ENCODE data around the gene METAP1D.
"Not testable (repeated sequence)": the region's sequence is repeated elsewhere in the genome, so short reads cannot be mapped to it uniquely, and the experiment has no call there.

Gene METAP1D

DNA sequence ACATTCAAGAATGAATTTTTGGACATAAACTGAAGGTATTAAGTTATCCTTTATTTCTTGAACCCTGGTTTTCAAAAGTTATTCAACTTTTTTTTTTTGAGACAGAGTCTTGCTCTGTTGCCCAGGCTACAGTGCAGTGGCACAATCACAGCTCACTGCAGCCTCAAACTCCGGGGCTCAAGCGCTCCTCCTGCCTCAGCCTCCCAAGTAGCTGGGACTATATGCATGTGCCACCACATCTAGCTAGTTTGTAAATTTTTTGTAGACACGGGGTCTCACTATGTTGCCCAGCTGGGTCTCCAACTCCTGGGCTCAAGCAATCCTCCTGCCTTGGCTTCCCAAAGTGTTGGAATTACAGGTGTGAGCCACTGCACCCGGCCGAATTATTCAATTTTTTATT, 2.7 kb upstream of the METAP1D start:
- DNase-seq (ENCODE audit: low read depth): not testable (repeated sequence)

DNA sequence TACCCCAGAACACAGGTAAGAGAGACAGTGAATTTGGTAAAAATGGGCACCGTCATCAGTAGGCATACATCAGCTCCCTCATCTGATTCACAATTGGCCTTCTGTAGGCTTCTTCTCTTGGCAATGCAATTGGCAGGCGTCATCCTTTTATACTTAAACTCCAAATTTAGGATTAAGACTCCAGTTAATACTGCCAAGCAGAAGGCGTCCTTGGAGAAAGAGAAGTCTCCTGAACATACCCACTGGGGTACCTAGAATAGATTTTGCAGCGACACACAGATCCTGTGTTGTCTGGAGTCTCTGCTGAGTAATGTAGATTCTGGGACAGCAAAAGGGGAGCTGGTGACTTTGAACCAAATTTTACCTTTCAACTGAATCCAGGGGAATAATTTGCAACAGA, 592 bp upstream of the METAP1D start:
- DNase-seq (ENCODE audit: low read depth): no peak

GRCh38 chr2:172000696-172001361, 1.1 kb downstream of the METAP1D start:
- DNase-seq (ENCODE audit: low read depth): no peak

DNA sequence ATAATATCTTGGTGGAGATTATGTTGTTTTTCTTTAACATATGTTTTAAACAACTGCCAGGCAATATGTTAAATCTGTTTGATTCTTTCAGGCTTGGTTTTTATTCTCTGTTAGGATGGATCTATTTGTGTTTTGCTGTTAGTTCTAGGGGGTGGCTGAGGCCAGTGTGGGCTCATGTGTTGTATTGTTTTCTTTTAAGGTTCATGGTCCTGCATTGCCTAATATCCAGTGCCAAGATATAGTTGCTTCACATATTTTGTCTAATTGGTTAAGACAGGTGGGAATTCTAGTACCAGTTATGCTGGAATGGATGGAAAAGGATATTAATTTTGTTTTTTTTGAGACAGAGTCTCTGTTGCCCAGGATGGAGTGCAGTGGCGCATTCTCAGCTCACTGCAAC, 7.6 kb downstream of the METAP1D start:
- DNase-seq (ENCODE audit: low read depth): no peak

GRCh38 chr2:172009823-172010222, 10.1 kb downstream of the METAP1D start:
- DNase-seq (ENCODE audit: low read depth): no peak

- no peak for DNase-seq (ENCODE audit: low read depth)
These were observed 12.2 kb downstream of the METAP1D start for GRCh38 chr2:172011812-172012575.

DNA sequence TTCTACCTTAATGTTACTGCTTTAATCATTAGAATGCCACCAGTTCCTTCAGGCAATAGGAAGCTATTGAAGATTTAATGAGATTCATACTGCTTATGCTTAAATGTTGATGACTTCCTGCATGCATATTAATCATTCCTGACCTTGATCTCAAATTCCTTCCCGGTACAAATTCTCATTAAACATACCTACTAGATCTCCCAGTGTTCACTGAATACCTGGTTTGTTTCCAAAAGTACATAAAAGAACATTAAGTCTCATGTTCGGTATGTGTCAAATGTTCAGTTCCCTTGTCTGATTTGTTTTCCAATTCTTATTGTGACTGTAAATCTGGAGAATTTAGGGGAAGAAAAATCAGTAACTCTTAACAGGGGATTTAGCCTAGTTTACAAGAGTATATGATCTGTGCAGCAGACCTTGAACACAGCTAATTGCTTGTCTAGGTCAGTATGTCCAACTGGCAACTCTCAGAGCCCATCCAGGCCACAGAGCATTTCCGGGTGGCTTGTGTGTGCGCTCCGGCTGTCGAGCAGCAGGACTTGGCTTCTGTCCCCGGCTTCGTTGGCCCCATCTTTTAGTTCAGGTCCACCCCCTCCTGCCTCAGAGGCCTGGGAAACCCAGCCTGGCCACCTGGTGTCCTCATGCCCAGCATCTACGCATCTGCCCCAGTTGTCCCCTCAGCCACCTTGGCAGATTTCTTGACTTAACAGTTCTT, 13.1 kb downstream of the METAP1D start:
- no peak for DNase-seq (ENCODE audit: low read depth)

GRCh38 chr2:172013396-172013795, 13.6 kb downstream of the METAP1D start:
- no peak for DNase-seq (ENCODE audit: low read depth)

GRCh38 chr2:172021074-172021931, 21.6 kb downstream of the METAP1D start:
- no peak for DNase-seq (ENCODE audit: low read depth)

DNA sequence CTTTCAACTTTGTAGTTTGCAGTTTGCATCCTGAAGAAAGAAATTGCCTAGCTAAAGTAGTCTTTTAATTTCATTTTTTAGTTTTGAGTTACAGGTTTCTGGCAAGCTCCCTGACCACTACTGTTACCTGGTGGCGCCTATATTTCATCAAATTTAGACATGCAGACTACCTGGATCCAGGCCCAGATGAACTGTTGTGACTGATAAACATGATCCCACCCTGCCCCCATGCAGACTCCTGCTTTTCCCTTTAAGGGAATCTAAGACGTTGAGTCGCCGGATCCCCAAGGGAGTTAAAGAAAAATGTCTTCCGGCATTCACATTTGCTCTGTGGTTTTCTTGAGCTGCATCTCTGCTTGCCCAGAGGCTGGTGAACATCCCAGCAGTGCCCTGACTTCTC, 22.2 kb downstream of the METAP1D start:
- no peak for DNase-seq (ENCODE audit: low read depth)

DNA sequence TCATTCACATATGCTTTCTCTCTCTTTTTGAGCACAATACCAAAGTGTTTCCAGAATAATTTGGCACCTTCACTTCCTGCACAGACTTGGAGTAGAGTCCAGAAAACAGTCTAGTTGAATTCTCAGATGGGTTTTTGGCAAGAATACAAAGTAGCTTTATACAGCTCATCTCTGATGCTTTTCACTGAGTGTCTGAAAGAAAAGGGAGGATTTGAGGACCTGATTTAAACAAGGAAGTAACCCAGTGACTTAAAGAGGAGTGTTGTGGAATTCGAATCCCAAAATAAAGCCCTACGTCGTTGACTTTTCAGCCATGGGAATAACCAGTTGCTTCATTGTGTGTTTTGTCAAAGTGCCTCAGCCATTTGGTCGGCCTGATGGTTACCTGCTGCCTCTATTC, 31.8 kb downstream of the METAP1D start:
- DNase-seq (ENCODE audit: low read depth): no peak

- no peak for DNase-seq (ENCODE audit: low read depth)
These were observed 38.4 kb downstream of the METAP1D start for GRCh38 chr2:172038121-172038520.

- DNase-seq (ENCODE audit: low read depth): no peak
These were observed 38.9 kb downstream of the METAP1D start for GRCh38 chr2:172038604-172039003.

DNA sequence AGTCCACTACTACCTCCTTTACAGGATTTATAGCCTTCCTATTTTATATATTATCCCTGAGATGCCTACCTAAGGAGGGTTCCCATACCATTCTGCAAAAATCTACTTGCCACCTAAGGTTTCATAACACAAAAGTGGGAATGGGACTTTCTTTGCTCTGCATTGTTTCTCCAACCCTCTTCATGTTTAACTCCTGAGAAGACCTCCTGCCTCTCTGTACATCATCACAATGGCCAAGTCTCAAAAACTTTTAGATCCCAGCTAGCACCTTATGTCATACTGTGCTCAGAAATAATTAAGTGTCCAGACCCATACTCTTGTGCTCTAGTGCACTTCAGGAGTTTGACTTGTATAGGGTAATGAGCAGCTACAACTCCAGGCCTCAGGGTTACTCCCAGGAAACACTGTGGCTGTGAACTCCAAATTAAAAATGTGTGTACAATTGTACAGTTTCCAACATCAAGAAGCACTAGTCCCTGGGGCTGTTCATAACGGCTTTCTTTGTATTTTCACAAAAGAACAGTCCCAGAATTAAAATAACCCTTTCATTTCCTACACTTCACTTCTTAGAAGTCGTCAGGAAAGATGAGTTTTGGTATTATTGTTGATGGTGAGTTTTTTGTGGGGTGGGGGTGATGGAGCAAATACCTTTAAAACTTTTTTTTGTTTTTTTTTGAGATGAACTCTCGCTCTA, 39.4 kb downstream of the METAP1D start:
- DNase-seq (ENCODE audit: low read depth): no peak

GRCh38 chr2:172040311-172040710, 40.6 kb downstream of the METAP1D start:
- no peak for DNase-seq (ENCODE audit: low read depth)

DNA sequence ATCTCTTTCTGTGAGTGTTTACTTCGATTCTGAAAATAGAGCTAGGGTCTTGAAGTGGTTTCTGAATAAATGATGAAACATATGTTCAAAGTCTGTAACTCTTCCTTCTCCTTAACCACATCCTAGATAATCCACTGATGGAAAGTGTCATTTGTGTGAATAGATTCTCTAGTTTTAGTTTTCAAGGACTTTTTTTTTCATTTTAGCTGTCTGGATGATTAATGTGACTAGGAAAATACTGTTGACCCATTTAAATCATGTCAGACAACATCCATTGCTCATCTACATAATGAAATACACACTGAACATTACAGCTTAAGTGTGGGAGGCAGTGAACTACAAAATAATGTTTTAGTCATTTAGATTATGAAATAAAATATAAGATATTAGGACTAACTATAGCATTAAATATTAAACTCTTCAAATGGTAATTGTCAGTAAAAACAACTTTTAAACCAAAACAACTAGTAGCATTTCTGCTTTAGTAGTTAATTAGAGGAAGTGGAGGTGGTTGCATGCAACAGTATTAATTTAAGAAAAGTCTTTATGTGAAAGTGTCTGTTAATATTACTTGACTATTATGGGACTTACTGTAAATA, 46.4 kb downstream of the METAP1D start:
- DNase-seq (ENCODE audit: low read depth): no peak

- DNase-seq (ENCODE audit: low read depth): no peak
These were observed 47.3 kb downstream of the METAP1D start for GRCh38 chr2:172046866-172047565.

DNA sequence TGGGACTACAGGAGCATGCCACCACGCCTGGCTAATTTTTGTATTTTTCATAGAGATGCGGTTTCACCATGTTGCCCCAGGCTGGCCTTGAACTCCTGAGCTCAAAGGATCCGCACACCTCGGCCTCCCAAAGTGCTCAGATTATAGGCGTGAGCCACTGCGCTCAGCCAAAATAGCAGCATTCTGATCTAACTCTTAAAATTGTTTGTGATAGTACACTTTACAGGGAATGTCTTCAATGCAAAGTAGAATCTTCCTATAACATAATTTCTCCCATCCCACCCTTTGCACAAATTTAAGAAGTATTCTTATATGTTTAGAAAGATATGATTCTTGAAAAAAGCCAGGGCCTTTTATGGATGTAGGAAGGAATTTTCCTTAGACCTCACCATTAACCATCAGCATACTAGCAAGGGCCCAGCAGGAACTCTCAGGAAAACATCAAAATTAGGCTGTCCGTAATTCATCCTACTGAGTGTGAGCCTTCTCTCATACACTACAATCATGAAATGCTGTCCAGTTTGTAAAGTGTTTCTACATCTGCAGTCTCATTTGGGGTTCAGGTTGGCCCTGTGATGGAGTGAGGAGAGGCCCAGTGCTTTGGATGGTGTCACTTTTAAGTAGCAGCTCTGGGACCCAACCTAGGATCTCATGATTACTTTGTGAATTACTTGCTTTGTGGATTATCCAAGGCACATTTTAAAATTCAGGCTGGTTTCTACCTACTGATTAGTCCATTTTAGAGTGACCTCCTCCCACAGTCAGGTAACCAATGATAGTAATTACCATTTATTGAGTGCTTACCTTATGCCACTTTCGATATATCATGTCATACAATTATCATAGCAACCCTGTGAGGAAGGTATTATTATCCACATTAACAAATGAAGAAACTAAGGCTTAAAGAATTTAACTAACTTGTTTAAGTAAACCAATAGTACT, 48.1 kb downstream of the METAP1D start:
- no peak for DNase-seq (ENCODE audit: low read depth)

All from fibroblast of the conjunctiva (primary cell).